Vagina (tissue), 1 donor: ENCODE measurements around the gene TOGARAM2. TPM values are rescaled to one million over a fixed set of nuclear protein-coding genes. Genes with fewer than 3 reads are reported as not detected.

ENCODE experiments used
- small RNA-seq: library from RNA; depleted of rRNA; stranded (forward); fragments of <200 nt; gene quantifications from one replicate; pipeline ENCODE3, GENCODE V24; 2016
- total RNA-seq: library from RNA; depleted of rRNA; stranded (reverse); fragments of >200 nt; gene quantifications from one replicate; pipeline ENCODE4 v1.2.3, GENCODE V29; 2016

Gene TOGARAM2
- total RNA-seq, 1 donor from 2014 or later: under 0.01 TPM

Small RNA genes lying within 50 kb of the gene (small RNA-seq; reads per million reads assigned to genes)
- not detected for gene RF00019

Other genes starting within 250 kb of the TOGARAM2 start
- 236 TPM for gene PPP1CB, start 229.5 kb upstream of the TOGARAM2 start, total RNA-seq
- 5.2 TPM for gene SPDYA, start 170.5 kb upstream of the TOGARAM2 start, total RNA-seq
- gene TRMT61B, start 111.0 kb upstream of the TOGARAM2 start, total RNA-seq: 15.0 TPM
- 56.7 TPM for gene WDR43, start 86.6 kb upstream of the TOGARAM2 start, total RNA-seq
- not detected for gene PCARE, start 93.2 kb downstream of the TOGARAM2 start, total RNA-seq
- 63.1 TPM for gene CLIP4, start 134.1 kb downstream of the TOGARAM2 start, total RNA-seq